Measurements from ENCODE around the gene ZNF225.

- TF ChIP-seq POLR2AphosphoS5 (IDR thresholded peaks at IDR 0.05; ENCODE audit: borderline replicate concordance, low read depth, low read length) (no peak), EZH2 (IDR thresholded peaks at IDR 0.05) (no peak), FOXP2 (optimal IDR thresholded peaks at IDR 0.05; ENCODE audit: control extremely low read depth, extremely low read length, insufficient read depth) (no peak)
Observed at GRCh38 chr19:44149776-44150175, 36.6 kb downstream of the ZNF225 start.

Measured in SK-N-MC (cell line).